Chondrocyte (in vitro differentiated cells): ENCODE data around the gene DZIP1. TPM values are rescaled to one million over a fixed set of nuclear protein-coding genes. Genes with fewer than 3 reads are reported as not detected.

Experiments
- DNase-seq: peaks from one replicate; pipeline ENCODE4 v3.0.0; 2021; ENCODE audit warnings: mixed read lengths, low spot score
- H3K27ac Mint-ChIP-seq: one replicate; pipeline ENCODE4 v1.8.0; 2021; ENCODE audit warnings: mild to moderate bottlenecking, moderate library complexity, mixed read lengths; ENCODE audit not compliant: unreplicated experiment
- H3K27me3 Mint-ChIP-seq: 2 replicates; pipeline ENCODE4 v1.8.0; 2021; ENCODE audit warnings: low read depth, mixed read lengths
- H3K36me3 Mint-ChIP-seq: 2 replicates; pipeline ENCODE4 v1.8.0; 2021; ENCODE audit warnings: low read depth, mixed read lengths
- H3K4me1 Mint-ChIP-seq: 2 replicates; pipeline ENCODE4 v1.8.0; 2021; ENCODE audit warnings: low read depth, mild to moderate bottlenecking, mixed read lengths
- H3K4me3 Mint-ChIP-seq: one replicate; pipeline ENCODE4 v1.8.0; 2021; ENCODE audit warnings: mild to moderate bottlenecking, moderate library complexity, mixed read lengths; ENCODE audit not compliant: unreplicated experiment
- H3K9me3 Mint-ChIP-seq: 2 replicates; pipeline ENCODE4 v1.8.0; 2021; ENCODE audit warnings: low read depth, mixed read lengths
- CTCF ChIP-seq: fragments of 200-600 bp; sonication (generic); IDR thresholded peaks from 2 replicates; pipeline ENCODE4 v1.5.0; 2021; ENCODE audit warnings: antibody characterized with exemption, mild to moderate bottlenecking, moderate library complexity
- total RNA-seq: library from RNA; stranded (reverse); gene quantifications from 3 replicates; pipeline ENCODE4 v1.2.1, GENCODE V29; 2021

Gene DZIP1
- total RNA-seq, 1 donor from 2014 or later = 42.4 TPM

DNA sequence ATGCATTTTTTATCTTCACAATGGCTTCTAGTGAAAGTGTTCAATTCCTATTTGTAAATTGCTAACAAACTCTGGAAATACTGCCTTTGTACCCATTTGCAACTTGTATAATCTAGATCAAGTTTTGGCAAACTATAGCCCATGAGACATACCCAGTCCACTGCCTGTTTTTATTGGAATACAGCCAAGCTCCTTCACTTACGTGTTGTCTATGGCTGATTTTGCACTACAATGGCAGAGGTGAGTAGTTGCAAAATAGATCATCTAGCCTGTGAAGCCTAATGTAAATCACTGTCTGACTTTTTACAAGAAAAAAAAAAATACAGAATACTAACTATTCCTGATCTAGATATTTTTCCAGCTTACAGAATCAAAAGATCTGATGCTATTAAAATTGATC lies 37.1 kb downstream of the DZIP1 start:
- Mint-ChIP-seq H3K4me1 (peaks cover 44% of the 10 kb centered on the region), H3K27ac (no peak overlapping the region), H3K36me3 (peaks cover 25% of the 10 kb centered on the region), H3K4me3 (no peak overlapping the region), H3K27me3 (no peaks in the 10 kb centered on the region), H3K9me3 (no peaks in the 10 kb centered on the region)
- no peak for TF ChIP-seq CTCF
- DNase-seq = no peak

DNA sequence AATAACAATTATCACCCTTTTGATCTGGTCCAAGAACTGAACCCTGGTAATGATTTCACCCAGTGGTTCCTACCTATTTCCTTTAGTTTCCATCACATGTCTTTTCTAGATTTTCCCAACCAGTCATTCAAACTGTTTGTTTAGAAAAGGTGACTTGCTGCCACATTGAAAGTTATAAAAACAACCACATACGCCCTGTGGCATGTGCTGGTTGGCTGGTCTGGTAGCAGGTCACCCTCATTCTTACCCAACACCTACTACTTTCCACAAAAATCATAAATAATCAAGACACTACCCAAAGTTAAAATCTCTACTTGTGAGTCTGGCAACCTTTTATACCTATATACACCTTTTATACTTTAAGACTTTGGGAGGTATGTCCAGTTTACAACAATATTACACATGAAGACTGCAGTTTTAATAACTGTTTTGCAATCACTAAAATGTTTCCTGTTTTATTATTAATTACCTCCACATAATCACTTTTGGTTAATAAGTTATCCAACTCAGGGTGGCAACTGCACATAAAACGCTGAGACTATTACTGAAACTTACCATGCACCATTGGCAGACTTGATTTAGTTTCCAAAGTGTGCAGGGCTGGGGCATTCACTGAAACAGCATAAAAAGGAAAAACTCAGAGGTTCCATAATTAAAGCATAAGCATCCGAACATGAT lies 38.9 kb downstream of the DZIP1 start:
- no peak for TF ChIP-seq CTCF
- H3K36me3 Mint-ChIP-seq = peaks cover 30% of the 10 kb centered on the region
- DNase-seq = no peak
- H3K9me3 Mint-ChIP-seq = no peaks in the 10 kb centered on the region
- peaks cover 44% of the 10 kb centered on the region for H3K4me1 Mint-ChIP-seq
- H3K27me3 Mint-ChIP-seq = no peaks in the 10 kb centered on the region
- no peak overlapping the region for H3K4me3 Mint-ChIP-seq
- H3K27ac Mint-ChIP-seq = no peak overlapping the region

DNA sequence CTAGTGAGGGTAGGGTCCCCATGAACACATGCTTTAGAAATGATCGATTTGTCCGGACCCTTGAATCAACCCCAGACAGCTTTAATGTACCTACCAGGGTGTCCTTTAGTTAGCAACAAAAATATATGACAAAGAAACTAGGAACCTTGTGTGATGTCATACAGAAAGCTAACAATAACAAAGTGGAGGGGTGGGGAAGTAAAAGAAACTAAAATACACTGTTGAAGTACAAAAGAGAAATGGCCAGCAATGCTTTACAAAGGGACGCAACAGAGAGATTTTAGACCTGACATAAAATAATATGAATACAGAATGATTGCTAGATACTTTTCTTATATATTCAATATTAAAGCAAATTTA lies 40.0 kb downstream of the DZIP1 start:
- peaks cover 38% of the 10 kb centered on the region for H3K4me1 Mint-ChIP-seq
- H3K9me3 Mint-ChIP-seq = no peaks in the 10 kb centered on the region
- DNase-seq = no peak
- H3K4me3 Mint-ChIP-seq = no peak overlapping the region
- no peak for TF ChIP-seq CTCF
- peaks cover 30% of the 10 kb centered on the region for H3K36me3 Mint-ChIP-seq
- H3K27ac Mint-ChIP-seq = peak overlapping the region; percentile 25
- no peaks in the 10 kb centered on the region for H3K27me3 Mint-ChIP-seq

DNA sequence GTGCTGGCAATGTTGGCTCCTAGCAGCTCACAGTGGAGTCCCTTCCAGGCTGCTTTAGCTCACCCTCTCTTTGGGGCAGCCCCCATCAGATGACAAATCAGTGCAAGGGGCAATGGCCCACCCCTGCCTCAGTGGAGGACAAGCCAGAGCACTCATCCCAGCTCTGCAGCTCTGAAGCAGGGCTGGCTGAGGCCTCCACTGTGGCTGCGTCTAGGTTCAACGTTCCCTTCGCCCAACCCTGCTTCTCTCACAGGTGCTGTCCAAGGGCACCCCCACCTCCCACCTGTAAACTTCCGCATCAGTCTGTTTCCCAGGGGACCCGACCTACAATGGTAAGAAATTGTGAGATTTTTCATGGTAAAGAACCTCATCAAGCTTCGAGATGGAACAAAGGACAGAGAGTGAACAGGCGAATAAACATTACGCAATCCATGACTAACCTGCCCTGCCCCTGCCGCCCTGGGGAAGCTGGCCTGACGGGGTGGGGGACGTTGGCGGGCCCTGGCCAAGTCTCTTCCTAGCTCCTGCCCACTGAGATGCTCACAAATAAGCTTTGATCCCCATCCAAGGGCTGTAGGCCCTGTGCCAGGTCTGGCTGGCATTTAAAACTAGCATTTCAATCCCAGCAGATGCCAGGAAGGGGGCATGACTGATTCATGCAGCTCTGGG lies 40.5 kb downstream of the DZIP1 start:
- no peak for DNase-seq

DNA sequence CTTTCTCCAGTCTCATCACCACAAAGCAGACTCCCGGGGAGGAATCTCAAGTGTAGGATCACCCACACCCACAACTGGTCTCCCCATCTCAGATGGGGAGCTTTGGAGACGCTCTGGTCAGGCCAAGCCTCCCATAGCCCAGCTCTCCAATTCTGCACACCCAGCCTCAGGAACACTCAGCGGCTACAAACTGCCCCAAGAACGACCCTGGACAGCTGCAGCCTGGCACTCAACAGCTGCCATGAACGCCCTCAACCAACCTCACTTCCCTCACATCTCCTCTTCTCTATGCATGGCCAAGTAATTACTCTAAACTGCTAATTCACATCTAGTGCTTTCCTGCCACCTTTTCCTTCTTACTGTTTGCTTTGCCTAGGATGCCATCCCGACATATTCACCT lies 42.6 kb downstream of the DZIP1 start:
- no peaks in the 10 kb centered on the region for H3K9me3 Mint-ChIP-seq
- peaks cover 17% of the 10 kb centered on the region for H3K4me1 Mint-ChIP-seq
- H3K36me3 Mint-ChIP-seq = peaks cover 30% of the 10 kb centered on the region
- no peak for DNase-seq
- H3K27me3 Mint-ChIP-seq = no peaks in the 10 kb centered on the region
- no peak overlapping the region for H3K27ac Mint-ChIP-seq
- no peak for TF ChIP-seq CTCF
- H3K4me3 Mint-ChIP-seq = no peak overlapping the region

More for the DNA sequence above, 40.5 kb downstream of the DZIP1 start:
- Mint-ChIP-seq H3K9me3 (no peaks in the 10 kb centered on the region), H3K27me3 (no peaks in the 10 kb centered on the region), H3K27ac (peak overlapping the region; percentile 45), H3K36me3 (peaks cover 31% of the 10 kb centered on the region), H3K4me1 (peaks cover 33% of the 10 kb centered on the region), H3K4me3 (no peak overlapping the region)
- no peak for TF ChIP-seq CTCF
